MG63 (cell line): ENCODE measurements around the gene FARP1. TPM values are rescaled to one million over a fixed set of nuclear protein-coding genes. Genes with fewer than 3 reads are reported as not detected.
"Not testable (repeated sequence)": the region's sequence is repeated elsewhere in the genome, so short reads cannot be mapped to it uniquely, and the experiment has no call there.

Source experiments
- DNase-seq: peaks from one replicate; pipeline ENCODE4 v3.0.0-alpha.2; 2020
- H3K27me3 ChIP-seq: fragments of 250-450 bp; sonication (Bioruptor Pico); 2 replicates; pipeline ENCODE4 v1.5.1; 2020; ENCODE audit warnings: mild to moderate bottlenecking, moderate library complexity
- H3K36me3 ChIP-seq: fragments of 250-450 bp; sonication (Bioruptor Pico); 2 replicates; pipeline ENCODE4 v1.5.1; 2020; ENCODE audit warnings: mild to moderate bottlenecking, moderate library complexity
- H3K4me3 ChIP-seq: fragments of 250-450 bp; sonication (Bioruptor Pico); 2 replicates; pipeline ENCODE4 v1.5.1; 2020; ENCODE audit warnings: mild to moderate bottlenecking, moderate library complexity
- H3K9me3 ChIP-seq: fragments of 250-450 bp; sonication (Bioruptor Pico); 2 replicates; pipeline ENCODE4 v1.5.1; 2020; ENCODE audit warnings: mild to moderate bottlenecking, moderate library complexity
- total RNA-seq: library from RNA; depleted of rRNA; stranded (reverse); fragments of >200 nt; shearing (Covaris generic); gene quantifications from 2 replicates; pipeline ENCODE4 v1.2.3, GENCODE V29; 2014; ENCODE audit warnings: low replicate concordance

Gene FARP1
- total RNA-seq, 1 experiment from 2014 or later = 16.0 TPM

- Histone ChIP-seq H3K9me3 (no peaks in the 10 kb centered on the region), H3K27me3 (no peaks in the 10 kb centered on the region), H3K36me3 (no peaks in the 10 kb centered on the region), H3K4me3 (no peak overlapping the region)
- no peak for DNase-seq
Observed at GRCh38 chr13:98251708-98252107, 108.8 kb downstream of the FARP1 start.

- Histone ChIP-seq H3K27me3 (no peaks in the 10 kb centered on the region), H3K36me3 (no peaks in the 10 kb centered on the region), H3K9me3 (no peaks in the 10 kb centered on the region), H3K4me3 (no peak overlapping the region)
- DNase-seq = peak; percentile 53
Observed at GRCh38 chr13:98252931-98253470, 110.1 kb downstream of the FARP1 start.

DNA sequence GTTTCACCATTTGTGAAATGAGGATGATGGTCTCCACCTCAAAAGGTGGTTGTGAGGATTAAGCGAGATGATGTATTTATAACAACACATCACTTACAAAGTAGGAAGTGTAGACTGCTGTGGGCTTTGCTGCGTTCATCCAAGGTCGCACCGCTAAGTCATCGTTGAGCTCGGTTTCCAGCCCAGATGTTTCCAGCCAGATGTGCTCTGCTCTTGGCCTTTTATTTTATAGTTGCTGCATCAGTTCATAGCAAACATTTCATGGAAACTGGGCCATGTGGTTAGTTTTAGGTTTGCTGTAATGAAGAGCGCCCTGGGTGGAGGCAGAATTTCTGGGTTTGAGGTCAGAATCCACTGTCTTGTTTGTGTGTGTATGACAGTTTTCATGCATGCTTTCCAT, 110.6 kb downstream of the FARP1 start:
- no peak for DNase-seq
- Histone ChIP-seq H3K9me3 (no peaks in the 10 kb centered on the region), H3K27me3 (no peaks in the 10 kb centered on the region), H3K36me3 (no peaks in the 10 kb centered on the region), H3K4me3 (no peak overlapping the region)

- Histone ChIP-seq H3K36me3 (no peaks in the 10 kb centered on the region), H3K27me3 (no peaks in the 10 kb centered on the region), H3K9me3 (no peaks in the 10 kb centered on the region), H3K4me3 (no peak overlapping the region)
- no peak for DNase-seq
Observed at GRCh38 chr13:98254513-98254912, 111.6 kb downstream of the FARP1 start.

GRCh38 chr13:98258226-98258625, 115.3 kb downstream of the FARP1 start:
- Histone ChIP-seq H3K9me3 (no peaks in the 10 kb centered on the region), H3K36me3 (no peaks in the 10 kb centered on the region), H3K27me3 (no peaks in the 10 kb centered on the region), H3K4me3 (no peak overlapping the region)
- no peak for DNase-seq

DNA sequence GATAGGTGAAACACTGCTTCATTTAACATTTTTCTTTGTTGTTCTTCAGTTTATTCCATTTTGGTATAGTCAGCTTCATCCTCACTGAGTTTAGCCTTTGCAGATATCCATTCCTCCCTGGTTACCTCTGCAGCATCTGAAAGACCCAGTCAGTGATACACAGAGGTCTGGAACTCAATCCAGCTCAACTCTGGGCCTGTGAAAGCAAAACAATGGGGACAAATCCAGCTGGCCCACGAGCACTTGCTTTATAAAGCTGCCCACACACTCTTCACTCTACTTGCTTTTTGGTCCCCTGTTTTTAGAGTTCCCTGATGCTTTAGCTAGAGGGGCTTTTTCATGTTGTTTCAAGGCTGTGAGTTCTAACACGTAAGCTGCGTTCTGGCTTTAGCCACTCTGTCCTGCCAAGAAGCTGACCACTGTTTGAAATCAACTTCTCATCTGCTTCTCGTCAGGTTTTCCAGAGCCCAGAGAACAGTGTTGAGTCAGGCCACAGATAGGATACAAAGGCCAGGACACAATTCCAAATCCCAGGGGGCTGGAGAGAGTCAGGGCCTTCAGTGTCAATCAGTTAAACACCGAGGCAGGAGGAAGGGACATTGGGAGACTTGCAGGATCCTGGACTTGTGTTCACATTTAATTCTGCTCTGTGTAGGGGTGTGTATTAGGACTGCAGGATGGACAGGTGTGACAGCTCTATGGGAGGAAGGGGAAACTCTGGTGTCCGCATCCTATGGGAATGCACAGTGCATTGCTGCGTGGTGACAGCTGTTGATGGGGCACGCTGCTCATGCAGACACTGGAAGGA, 117.7 kb downstream of the FARP1 start:
- H3K4me3 ChIP-seq = no peak overlapping the region
- H3K9me3 ChIP-seq = no peaks in the 10 kb centered on the region

DNA sequence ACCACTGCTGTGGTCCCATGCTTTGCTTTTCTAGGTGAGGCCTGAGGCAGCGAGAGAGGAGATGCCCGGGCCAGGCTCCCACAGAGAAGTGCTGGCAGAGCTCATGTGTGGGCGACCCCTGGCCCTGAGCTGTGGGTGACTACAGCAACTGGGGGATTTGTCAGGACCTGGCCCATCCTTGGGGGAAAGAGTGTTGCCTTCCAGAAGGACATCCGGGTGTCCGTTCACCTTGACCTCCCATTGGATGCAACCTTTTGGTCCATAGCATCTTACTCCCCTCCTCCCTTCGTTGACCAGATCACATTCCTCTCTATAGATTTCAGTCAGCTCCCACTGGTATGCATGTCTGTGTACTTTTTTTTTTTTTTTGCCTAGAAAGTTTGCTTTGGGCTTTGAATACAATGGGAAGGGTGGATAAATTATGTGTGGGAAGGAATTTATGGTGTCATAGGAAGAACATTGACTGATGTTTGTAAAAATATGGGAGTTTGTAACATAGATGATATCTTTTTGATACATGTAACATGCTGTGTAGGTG, 118.3 kb downstream of the FARP1 start:
- H3K36me3 ChIP-seq = no peaks in the 10 kb centered on the region
- H3K9me3 ChIP-seq = no peaks in the 10 kb centered on the region
- no peaks in the 10 kb centered on the region for H3K27me3 ChIP-seq
- peak; percentile 11 for DNase-seq
- H3K4me3 ChIP-seq = no peak overlapping the region

More for the DNA sequence above, 117.7 kb downstream of the FARP1 start:
- no peaks in the 10 kb centered on the region for H3K27me3 ChIP-seq
- no peaks in the 10 kb centered on the region for H3K36me3 ChIP-seq
- no peak for DNase-seq

DNA sequence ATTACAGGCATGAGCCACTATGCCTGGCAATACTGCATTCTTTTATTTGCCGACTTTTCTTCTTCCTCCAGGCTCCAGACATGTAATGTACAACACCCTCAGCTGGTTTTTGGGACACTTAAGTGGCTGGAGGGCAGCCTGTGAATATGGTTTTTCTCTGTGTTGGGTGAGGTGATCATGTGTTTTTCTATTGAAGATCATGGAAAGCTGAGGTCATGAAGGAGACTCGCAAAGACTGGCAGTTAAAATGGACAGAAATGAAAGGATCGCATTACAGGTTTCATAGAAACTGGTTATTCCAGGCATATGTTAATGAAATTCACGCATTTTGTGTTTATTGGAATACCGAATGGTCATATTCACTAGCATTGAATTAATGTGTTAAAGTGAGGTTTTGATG, 119.4 kb downstream of the FARP1 start:
- Histone ChIP-seq H3K9me3 (no peaks in the 10 kb centered on the region), H3K36me3 (no peaks in the 10 kb centered on the region), H3K4me3 (no peak overlapping the region), H3K27me3 (no peaks in the 10 kb centered on the region)
- DNase-seq = no peak

GRCh38 chr13:98263841-98264240, 120.9 kb downstream of the FARP1 start:
- Histone ChIP-seq H3K9me3 (no peaks in the 10 kb centered on the region), H3K4me3 (no peak overlapping the region), H3K27me3 (no peaks in the 10 kb centered on the region), H3K36me3 (no peaks in the 10 kb centered on the region)
- DNase-seq = no peak

GRCh38 chr13:98264877-98265276, 122.0 kb downstream of the FARP1 start:
- no peak overlapping the region for H3K4me3 ChIP-seq
- H3K27me3 ChIP-seq = no peaks in the 10 kb centered on the region
- H3K36me3 ChIP-seq = no peaks in the 10 kb centered on the region
- no peak for DNase-seq
- H3K9me3 ChIP-seq = no peaks in the 10 kb centered on the region

DNA sequence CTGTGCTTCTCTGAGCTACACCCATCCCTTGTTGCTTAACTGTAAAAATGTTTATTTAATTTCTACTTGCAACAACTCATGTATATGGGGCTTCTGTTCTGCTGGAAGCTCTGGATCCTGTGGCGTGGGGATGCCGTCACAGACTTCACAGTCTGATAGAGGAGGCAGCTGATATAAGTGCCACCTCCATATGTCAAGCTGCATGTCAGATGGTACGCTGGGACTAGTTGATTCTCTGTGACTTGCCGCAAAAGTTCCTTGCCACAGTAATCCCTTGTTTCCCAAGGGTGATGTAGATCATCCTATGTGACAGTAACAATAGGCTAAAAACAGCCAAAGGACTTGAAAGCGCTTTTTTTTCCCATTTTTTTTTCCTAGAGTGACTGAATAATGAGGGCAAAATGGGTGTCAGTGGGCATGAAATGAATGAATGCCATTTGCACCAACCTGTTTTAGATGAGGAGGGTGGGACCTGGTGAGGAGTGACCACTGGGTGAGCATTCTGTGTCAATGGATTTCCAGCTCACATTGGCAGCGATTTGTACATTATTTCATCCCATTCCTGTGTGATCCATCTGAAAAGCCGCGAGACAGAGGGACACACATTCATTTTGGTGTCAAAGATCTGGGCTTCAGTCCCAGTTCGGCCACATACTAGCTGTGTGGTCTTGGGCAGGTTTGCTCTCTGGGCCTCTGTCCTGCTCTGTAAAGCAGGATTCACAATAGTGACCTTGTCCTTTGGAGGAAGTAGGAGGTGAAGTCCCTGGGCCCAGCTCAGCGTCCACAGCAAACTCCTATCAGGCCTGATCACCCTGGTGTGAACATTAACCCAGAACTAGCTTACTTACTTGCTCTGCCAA, 123.0 kb downstream of the FARP1 start:
- H3K4me3 ChIP-seq = no peak overlapping the region
- peak; percentile 11 for DNase-seq
- H3K27me3 ChIP-seq = no peaks in the 10 kb centered on the region
- no peaks in the 10 kb centered on the region; the same call in 1 of the 2 replicates for H3K36me3 ChIP-seq
- H3K9me3 ChIP-seq = no peaks in the 10 kb centered on the region

- Histone ChIP-seq H3K4me3 (no peak overlapping the region), H3K9me3 (no peaks in the 10 kb centered on the region), H3K36me3 (no peaks in the 10 kb centered on the region; the same call in 1 of the 2 replicates), H3K27me3 (no peaks in the 10 kb centered on the region)
- no peak for DNase-seq
Observed at GRCh38 chr13:98267080-98267912, 124.4 kb downstream of the FARP1 start.

DNA sequence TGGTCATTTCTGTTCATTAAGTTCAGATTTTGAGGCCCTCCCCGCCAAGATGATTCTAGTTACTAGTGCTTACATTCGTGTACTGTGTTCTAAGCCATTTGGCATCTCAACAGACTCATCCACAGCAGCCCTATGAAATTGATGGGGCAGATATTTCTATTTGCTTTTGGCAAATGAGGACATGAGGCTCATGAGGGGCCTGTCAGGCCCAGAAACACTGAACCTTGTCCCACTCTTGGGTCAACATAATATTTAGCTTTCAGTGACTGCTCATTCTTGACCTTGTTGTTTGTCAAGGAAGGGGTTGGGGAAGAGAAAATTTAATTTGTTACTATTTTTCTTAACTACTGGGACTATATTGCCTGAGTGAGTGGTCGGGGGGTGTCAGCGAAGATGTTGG, 126.5 kb downstream of the FARP1 start:
- Histone ChIP-seq H3K9me3 (no peaks in the 10 kb centered on the region), H3K27me3 (no peaks in the 10 kb centered on the region), H3K4me3 (no peak overlapping the region), H3K36me3 (no peaks in the 10 kb centered on the region; the same call in 1 of the 2 replicates)
- no peak for DNase-seq

GRCh38 chr13:98270819-98271218, 127.9 kb downstream of the FARP1 start:
- no peaks in the 10 kb centered on the region; the same call in 1 of the 2 replicates for H3K36me3 ChIP-seq
- no peak for DNase-seq
- no peaks in the 10 kb centered on the region for H3K9me3 ChIP-seq
- no peaks in the 10 kb centered on the region for H3K27me3 ChIP-seq
- H3K4me3 ChIP-seq = no peak overlapping the region

- not testable (repeated sequence) for H3K27me3 ChIP-seq, H3K36me3 ChIP-seq, DNase-seq, H3K9me3 ChIP-seq, H3K4me3 ChIP-seq
Observed at GRCh38 chr13:98271646-98272045, 128.8 kb downstream of the FARP1 start.

DNA sequence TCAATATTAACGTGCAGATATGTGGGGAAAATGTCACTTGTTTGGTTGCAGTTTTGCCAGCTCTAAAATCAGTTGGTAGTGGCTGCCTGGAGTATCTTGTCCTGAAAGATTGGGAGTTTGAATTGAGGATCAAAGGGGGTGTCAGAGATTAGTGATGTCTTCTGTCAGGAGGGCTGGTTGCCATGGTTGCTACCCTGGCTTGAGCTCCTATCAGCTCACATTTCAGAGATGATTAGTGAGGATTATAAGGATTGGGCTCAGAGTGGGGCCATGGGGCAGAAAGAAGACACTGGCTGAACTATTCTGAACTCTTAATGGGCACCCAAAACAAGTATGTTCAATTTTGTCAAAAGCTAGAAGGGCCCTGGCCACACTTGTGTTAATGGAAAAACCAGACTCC, 129.7 kb downstream of the FARP1 start:
- DNase-seq = no peak
- no peaks in the 10 kb centered on the region for H3K9me3 ChIP-seq
- H3K36me3 ChIP-seq = no peaks in the 10 kb centered on the region; the same call in 1 of the 2 replicates

More for the DNA sequence above, 129.7 kb downstream of the FARP1 start:
- H3K4me3 ChIP-seq = no peak overlapping the region
- no peaks in the 10 kb centered on the region for H3K27me3 ChIP-seq
